ENCODE data around the gene IFNL4.
A peak's percentile ranks its signal among the peaks of the same experiment; 100 is the strongest.
"Not testable (repeated sequence)": the region's sequence is repeated elsewhere in the genome, so short reads cannot be mapped to it uniquely, and the experiment has no call there.

Gene IFNL4

DNA sequence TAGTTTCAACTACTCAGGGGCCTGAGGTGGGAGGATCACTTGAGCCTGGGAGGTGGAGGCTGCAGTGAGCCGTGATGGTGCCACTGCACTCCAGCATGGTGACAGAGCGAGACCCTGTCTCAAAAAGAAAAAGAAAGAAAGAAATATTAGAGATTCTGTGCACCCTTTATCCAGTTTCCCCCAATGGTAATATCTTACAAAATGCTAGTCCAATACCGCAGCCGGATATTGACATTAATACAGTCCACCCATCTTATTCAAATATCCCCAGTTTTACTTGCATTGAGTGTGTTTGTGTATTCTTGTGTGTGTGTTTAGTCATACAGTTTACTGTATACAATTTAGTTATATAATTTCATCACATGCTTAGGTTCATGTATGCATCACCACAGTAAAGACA is 8.6 kb upstream of the IFNL4 start:
- no peak for DNase-seq (ENCODE audit: low spot score)

DNA sequence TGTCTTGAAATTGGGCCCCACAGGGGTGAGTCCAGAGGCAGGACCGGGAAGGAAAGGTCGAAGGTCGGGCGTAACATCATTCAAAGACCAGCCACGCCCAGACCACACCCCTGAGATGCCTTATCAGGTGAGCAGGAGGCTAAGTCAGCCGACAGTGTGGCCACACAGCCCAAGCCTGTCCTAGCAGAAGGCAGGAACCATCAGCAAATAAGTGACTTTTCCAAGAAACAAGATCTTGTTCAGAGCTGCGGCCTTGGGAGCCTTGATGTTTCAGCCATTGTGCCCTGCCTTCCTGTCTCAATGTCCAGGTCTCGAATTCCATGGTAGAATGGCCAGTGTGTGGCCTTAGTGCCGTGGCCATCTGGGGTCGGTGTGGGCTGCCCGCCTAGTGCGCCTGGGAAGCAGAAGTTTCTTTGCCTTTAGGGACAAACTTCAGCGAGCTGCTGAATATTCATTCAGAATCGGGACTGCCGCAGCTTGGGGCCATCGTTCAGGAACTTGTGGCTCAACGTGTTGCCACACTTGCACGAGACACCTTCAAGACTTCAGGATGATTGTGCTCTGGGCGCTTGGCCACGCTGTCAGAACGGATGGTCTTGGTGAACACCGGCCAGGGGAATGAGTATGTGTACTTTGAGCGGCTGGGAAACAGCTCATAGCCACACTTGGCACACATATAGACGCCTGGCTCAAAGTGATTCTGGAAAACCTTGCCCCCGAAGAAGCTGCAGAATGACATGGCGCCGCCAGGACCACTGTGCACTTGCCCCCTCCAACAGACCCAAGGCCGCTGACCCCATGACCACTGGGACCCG is 6.1 kb upstream of the IFNL4 start:
- no peak for DNase-seq (ENCODE audit: low spot score)

DNA sequence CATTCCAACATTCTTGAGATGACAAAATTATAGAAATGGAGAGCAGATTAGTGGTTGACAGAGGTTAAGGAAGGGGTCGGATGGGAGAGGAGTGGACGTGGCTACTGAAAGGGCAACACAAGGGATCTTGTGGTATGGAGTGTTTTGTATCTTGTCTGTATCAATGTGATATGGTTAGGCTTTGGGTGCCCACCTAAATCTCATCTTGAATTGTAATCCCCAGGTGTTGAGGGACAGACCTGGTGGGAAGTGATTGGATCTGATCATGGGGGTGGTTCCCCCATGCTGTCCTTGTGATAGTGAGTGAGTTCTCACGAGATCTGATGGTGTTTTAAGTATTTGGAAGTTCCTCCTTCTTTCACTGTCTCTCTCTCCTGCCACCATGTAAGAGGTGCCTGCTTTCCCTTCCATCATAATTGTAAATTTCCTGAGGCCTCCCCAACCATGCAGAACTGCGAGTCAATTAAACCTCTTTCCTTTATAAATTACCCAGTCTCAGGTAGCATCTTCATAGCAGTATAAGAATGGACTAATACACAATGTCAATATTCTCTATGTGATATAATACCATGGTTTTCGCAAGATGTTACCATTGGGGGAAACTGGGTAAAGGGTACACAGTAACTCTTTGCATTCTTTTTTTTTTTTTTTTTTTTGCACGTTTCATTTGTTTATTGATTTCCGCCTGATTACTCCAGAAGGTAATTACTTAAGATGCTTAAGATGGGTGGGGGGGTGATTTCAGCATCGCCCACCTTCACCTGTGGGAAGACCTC is 4.9 kb upstream of the IFNL4 start:
- no peak for DNase-seq (ENCODE audit: low spot score)

DNA sequence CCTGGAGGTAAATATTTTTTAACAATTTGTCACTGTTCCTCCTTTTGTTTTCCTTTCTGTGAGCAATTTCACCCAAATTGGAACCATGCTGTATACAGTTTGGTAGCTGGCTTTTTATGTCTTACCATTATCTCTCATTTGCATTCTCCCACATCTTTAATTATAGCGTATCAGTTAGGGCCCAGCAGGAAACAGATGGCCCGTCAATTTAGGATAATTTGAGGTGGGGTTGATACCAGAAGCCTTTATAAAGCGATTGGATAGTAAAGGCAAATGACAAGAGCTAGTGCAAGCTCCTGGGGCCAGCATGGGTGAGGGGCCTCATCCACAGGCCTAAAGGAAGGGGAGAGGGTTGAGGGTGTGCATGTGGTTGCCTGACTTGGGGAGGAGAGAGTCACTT is 3.8 kb upstream of the IFNL4 start:
- DNase-seq (ENCODE audit: low spot score) = no peak

DNA sequence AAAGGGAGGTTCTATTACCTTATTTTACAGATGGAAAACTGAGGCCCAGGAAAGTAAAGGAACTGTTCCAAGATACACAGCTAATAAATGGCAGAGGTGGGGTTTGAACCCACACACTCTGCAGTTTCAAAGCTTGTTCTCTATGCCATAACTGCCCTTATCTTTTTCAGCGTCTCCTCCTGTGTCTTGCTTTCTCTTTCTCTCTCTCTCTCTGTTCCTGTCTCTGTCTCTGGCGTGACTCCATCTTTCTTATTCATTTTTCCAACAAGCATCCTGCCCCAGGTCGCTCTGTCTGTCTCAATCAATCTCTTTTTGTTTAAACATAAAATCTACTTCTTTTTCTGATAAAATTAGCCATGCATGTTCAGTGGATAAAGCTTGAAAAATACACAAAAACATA is 3.2 kb upstream of the IFNL4 start:
- DNase-seq (ENCODE audit: low spot score) = no peak

DNA sequence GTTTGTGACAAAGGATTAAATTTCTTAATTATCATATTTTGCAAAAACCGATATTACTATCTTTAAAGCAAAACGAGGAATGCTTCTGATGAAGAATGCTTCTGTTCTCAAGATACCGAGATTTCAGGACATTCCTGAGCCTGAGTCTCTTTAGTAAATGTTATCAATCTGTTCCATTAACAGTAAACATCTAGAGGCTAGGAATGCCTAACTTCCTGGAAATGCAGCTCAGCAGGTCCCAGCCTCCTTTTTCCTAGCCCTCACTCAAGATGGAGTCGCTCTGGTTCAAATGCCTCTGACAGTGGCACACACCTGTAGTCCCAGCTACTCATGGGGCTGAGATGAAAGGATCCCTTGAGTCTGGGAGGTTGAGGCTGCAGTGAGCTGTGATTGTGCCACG is 2.4 kb upstream of the IFNL4 start:
- no peak for DNase-seq (ENCODE audit: low spot score)

DNA sequence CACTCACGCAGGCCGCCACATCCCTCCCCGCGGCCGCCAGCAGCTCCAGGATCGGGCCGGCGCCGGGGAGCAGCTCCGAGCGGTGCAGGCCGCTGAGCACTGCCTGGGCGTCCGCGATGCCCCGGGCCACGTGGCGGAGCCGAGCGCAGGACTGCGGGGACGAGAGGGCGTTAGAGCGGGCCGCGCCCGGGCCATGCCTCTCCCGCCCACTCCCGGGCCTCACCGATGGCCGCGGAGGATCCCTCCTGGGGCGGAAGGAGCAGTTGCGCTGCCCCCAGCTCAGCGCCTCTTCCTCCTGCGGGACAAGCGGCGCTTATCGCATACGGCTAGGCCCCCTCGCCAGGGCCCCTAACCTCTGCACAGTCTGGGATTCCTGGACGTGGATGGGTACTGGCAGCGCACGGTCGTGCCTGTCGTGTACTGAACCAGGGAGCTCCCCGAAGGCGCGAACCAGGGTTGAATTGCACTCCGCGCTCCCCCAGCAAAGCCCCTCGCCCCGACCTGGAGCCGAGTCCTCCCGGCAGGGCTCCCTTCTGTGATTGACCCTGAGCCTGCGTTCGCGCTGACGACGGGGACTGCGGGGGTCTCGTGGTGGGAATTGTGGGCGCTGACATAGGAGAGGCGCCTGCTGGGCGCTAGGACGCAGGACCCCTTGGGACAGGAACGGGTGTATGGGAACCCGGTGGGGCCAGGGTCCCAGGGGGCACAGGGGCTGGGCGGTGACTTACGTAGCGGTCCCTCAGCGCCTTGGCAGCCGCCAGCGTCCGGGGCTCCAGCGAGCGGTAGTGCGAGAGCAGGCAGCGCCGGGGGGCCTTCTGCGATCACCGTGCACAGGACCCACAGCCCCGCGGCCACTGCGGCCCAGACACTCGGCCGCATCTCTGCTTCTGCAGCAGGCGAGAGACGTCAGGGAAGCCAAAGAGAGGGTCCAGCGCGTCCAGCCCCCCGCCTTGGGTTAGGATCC is 673 bp downstream of the IFNL4 start:
- DNase-seq (ENCODE audit: low spot score) = no peak

DNA sequence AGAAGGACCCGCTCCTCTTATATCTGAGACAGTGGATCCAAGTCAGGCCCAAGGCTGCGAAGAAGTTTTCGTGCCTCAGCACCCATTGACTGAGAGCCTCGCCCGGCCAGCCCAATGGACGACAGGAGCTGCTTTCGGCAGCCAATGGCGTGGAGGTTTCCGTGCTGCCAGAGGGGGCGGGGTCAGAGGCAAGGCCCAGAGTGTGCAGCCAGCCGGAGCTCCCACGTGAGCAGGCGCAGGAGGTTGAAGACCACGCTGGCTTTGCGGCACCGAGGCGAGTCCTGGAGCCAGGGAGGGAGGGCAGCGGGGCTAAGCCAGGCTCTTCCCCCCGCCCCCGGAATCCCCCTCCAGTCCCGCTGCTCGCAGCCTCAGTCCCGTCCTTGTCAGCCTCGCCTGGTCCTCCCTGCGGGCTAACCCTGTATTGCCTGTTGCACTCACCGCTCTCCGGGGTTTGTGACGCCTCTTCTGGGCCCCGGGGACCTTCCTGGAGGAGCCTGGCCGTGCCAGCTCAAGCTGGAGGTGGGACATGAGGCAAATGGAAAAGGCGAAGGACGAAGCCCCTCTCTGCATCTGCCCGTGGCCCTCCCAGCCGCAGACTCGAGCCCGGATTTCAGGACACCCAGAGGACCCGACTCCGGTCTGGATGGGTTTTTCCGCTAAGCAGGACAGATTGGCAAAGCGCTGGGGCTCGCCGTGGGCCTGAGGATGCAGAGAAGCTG is 1.5 kb downstream of the IFNL4 start:
- DNase-seq (ENCODE audit: low spot score) = peak; percentile 39

DNA sequence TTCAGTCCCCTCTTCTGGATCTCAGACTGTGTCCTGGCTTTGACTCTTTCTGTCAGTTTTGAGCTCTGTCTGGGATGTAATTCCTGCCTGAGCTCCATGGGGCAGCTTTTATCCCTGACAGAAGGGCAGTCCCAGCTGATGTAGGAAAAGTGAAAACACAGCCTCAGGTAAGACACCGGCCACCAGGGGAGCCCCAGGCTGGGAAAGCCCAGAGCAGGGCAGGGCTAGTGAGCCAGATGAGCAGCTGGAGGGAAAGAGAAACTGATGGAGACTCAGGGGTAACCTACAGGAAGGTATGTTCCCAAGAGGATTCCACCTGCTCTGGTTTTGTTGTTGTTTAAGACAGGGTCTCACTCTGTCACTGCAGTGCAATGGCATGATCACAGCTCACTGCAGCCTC is 3.5 kb downstream of the IFNL4 start:
- DNase-seq (ENCODE audit: low spot score) = not testable (repeated sequence)

DNA sequence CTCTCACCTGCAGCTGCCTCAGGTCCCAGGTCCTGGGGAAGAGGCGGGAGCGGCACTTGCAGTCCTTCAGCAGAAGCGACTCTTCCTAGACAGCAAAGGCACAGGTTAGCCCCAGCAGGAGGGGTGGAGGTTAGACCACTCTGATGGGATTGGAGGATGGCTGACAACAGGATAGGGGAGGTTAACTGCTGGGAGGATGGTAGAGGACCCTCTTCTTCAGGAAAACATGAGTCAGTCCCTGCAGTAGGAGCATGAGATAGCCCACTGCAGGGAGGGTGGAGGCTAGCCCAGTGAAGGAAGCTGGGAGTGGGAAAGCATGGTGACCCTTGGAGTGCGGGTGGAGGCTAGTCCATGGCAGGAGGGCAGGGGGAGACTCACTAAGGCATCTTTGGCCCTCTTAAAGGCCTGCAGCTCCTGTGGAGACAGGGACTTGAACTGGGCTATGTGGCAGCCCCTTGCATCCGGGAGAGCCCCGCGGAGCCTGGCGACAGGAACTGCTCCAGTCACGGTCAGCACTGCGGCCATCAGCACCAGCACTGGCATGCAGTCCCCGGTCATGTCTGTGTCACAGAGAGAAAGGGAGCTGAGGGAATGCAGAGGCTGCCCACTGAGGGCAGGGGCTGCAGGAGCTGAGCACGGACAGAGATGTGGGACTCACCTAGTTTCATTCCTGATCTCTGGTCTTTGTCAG is 4.1 kb downstream of the IFNL4 start, which contains the start of gene IFNL3:
TSS of gene IFNL3 (minus strand) at position 597 of the 691 bp plus-strand sequence. CDS start at position 558, 39 bp downstream.
- not testable (repeated sequence) for DNase-seq (ENCODE audit: low spot score)

DNA sequence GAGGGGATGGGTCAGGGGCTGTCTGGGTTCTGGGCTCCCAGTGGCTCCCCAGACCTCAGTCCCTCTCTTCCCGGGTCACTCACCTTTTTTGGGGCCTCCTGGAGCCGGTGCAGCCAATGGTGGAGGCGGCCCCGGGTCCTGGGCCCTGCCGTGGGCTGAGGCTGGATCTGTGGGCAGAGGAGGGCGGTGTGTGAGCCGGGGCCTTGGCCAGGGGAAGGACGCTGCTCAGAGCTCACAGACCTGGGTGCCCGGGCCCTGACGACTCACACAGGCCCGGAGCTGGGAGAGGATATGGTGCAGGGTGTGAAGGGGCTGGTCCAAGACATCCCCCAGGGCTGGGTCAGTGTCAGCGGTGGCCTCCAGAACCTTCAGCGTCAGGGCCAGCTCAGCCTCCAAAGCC is 4.9 kb downstream of the IFNL4 start:
- not testable (repeated sequence) for DNase-seq (ENCODE audit: low spot score)

DNA sequence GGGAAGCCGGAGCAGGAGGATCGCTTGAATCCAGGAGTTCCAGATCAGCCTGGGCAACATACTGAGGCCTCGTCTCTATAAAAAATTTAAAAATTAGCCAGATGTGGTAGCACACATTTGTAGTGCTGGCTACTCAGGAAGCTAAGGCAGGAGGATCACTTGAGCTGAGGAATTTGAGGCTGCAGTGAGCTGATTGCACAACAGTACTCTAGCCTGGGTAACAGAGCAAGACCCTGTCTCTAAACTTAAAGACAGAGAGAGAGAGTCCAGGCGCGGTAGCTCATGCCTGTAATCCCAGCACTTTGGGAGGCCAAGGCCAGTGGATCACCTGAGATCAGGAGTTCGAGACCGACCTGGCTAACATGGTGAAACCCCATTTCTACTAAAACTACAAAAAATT is 8.2 kb downstream of the IFNL4 start:
- DNase-seq (ENCODE audit: low spot score) = no peak

DNA sequence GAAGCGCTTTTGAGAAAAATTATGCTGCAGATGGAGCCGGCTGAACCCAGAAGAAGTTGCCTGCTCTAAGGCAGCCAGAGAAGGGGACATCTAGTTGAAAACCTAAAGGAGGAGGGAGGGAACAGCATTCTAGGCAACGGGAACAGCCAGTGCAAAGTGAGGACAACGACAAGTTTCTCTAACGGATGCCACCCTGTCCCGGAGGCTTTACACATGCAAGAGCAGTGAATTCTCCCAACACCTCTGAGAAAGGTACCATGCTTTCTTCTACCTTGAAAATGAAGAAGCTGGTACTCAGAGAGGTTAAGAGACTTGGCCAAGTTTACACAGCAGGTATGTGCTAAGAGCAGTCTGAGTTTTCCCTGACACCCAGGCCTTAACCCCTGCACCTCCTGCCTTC is 9.7 kb downstream of the IFNL4 start:
- no peak for DNase-seq (ENCODE audit: low spot score)

DNA sequence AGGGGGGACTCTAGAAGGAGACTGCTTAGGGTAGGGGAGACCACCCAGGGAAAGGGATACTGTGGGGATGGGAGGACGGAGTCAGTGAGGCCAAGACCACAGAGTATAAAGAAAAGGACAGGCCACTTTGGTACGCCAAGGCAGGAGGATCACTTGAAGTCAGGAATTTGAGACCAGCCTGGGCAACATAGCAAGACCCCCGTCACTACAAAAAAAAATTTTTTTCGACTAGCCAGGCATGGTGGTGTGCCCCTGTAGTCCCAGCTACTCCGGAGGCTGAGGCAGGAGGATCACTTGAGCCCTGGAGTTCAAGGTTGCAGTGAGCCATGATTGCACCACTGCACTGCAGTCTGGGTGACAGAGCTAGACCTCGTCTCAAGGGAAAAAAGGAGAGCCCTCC is 10.4 kb downstream of the IFNL4 start:
- no peak for DNase-seq (ENCODE audit: low spot score)

DNA sequence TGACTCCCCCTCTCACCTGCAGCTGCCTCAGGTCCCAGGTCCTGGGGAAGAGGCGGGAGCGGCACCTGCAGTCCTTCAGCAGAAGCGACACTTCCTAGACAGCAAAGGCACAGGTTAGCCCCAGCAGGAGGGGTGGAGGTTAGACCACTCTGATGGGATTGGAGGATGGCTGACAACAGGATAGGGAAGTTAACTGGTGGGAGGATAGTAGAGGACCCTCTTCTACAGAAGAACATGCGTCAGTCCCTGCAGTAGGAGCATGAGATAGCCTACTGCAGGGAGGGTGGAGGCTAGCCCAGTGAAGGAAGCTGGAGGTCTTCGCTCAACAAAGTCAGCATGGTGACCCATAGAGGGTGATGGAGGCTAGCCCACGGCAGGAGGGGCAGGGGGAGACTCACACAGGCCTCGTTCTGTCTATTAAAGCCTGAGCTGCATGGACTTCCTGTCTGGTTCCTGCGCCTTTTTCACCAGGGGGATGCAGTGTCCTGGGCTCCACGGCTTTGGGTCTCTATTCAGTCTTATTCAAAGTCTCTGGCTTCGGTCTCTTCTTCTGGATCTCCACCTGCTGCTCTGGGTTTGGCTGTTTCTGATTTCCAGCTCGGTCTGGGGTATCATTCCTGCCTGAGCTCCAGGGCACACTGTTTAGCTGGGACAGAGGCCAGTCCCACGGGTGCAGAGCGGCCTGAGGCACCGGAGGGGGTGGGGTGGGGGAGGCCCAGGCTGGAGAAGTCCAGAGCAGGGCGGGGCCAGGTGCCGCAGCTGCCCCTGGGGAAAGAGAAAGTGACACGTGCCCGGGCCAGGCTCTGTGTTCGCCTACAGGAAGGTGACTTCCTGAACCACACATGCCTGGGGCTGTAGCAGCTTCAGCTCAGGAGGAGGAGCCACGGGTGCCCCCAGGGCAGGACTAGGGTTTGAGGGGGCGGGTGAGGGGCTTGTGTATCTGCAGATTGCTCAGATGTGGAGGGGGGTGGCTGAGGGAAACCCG is 11.2 kb downstream of the IFNL4 start:
- peak; percentile 16 for DNase-seq (ENCODE audit: low spot score)

DNA sequence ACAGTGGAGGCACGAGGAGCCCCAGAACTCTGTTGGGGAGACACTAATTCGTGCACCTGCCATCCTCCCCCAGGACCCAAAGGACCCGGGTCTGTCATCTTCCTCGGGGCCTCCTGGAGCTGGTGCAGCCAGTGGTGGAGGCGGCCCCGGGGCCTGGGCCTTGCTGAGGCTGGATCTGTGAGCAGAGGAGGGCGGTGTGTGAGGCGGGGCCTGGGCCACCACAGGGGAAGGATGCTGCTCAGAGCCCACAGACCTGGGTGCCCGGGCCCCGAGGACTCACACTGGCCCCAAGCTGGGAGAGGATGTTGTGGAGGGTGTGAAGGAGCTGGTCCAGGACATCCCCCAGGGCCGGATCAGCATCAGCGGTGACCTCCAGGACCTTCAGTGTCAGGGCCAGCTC is 12.1 kb downstream of the IFNL4 start:
- DNase-seq (ENCODE audit: low spot score) = no peak

DNA sequence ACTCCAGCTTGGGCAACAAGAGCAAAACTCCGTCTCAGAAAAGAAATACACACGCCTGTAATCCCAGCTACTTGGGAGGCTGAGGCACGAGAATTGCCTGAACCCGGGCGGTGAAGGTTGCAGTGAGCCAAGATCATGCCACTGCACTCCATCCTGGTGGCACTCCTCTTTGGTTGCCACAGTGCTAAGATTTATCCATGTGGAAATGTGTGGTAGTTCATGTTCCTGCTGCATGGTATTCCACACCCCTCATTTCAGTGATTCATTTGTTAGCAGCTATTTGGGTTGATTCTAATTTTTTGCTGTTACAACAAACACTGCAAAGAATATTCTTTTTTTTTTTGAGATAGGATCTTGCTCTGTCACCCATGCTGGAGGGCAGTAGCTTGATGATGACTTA is 15.9 kb downstream of the IFNL4 start:
- DNase-seq (ENCODE audit: low spot score) = no peak

DNA sequence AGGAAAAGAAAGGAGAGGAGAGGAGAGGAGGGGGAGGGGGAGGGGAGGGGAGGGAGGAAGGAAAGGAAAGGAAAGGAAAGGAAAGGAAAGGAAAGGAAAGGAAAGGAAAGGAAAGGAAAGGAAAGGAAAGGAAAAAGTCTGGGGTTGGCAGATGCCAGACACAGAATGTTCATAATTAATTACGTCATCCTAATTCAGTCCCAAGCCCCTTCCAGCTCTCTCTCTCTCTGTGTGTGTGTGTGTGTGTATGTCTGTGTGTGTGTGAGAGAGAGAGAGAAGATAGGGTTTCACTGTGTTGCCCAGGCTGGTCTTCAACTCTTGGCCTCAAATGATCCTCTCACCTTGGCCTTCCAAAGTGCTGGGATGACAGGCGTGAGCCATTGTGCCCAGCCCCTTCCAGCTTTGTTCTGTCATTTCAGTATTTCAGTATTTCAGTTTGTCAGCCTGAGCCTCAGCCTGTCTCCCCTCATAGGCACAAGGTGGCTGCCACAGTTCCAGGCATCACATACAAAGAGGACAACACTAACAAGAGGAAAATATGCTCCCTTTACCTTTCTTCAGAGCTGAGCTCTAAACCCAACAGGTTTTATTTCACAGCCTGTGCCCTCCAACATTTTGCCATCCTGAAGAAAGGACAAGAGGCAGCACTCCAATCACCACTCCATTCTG is 18.4 kb downstream of the IFNL4 start:
- no peak for DNase-seq (ENCODE audit: low spot score)

DNA sequence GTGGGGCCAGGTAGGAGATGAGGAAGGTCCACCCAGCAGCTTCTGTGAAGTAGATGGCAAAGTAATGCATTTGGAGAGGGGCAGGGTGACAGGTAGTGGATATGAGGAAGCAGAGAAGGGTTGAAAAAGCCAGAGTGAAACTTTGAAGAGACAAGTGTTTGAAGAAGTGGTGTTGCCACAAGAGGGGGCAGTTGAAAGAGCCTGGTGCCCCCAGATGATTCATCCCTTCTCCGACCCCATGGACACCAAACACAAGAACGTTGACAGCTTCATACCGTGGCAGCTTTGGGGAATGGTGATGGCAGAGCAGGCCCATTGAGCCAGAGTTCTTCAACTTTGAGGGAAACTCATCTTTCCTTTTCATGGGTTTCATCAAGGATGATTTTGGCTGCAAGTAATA is 23.7 kb downstream of the IFNL4 start:
- DNase-seq (ENCODE audit: low spot score) = no peak

All from CD4-positive, alpha-beta T cell treated with Interleukin-2 at 100 ng/mL for 4 hours (primary cell).